H1 (cell line): ENCODE data around the gene LY86. TPM values are rescaled to one million over a fixed set of nuclear protein-coding genes. Genes with fewer than 3 reads are reported as not detected.

ENCODE experiments used
- BRCA1 ChIP-seq: IDR thresholded peaks from 2 replicates; pipeline ENCODE4 v1.6.1; 2012; ENCODE audit warnings: low read depth, low read length, improper control_type of control experiment
- FOSL1 ChIP-seq: IDR thresholded peaks from 2 replicates; pipeline ENCODE4 v1.6.1; 2011; ENCODE audit warnings: mild to moderate bottlenecking, low read depth, low read length, moderate library complexity; ENCODE audit not compliant: insufficient read depth
- GABPA ChIP-seq: IDR thresholded peaks from 2 replicates; pipeline ENCODE4 v1.6.1; 2011; ENCODE audit warnings: mild to moderate bottlenecking, low read length, moderate library complexity, borderline replicate concordance; ENCODE audit not compliant: insufficient read depth
- POLR2A ChIP-seq, 2 experiments: IDR thresholded peaks; 1 replicate in 1 of 2; 2 replicates in 1 of 2; pipeline ENCODE4 v1.6.1; 2011; ENCODE audit warnings: low read depth in 2 of 2, low read length in 2 of 2, mild to moderate bottlenecking in 2 of 2; ENCODE audit errors: control extremely low read depth in 1 of 2
- RBBP5 ChIP-seq: IDR thresholded peaks from 2 replicates; pipeline ENCODE4 v1.7.1; 2012; ENCODE audit warnings: low read depth, mild to moderate bottlenecking, inconsistent platforms, low read length, moderate library complexity, borderline replicate concordance
- RFX5 ChIP-seq: IDR thresholded peaks from 2 replicates; pipeline ENCODE4 v1.6.1; 2011; ENCODE audit warnings: low read depth, low read length, improper control_type of control experiment, borderline replicate concordance
- RNF2 ChIP-seq: fragments of 200-900, 300-1000 bp; sonication (generic); IDR thresholded peaks from 2 replicates; pipeline ENCODE4 v1.7.1; 2016; ENCODE audit warnings: borderline replicate concordance, low read depth, mild to moderate bottlenecking, antibody characterized with exemption, low read length; ENCODE audit not compliant: poor library complexity, severe bottlenecking; ENCODE audit errors: missing control alignments
- SP4 ChIP-seq: IDR thresholded peaks from 2 replicates; pipeline ENCODE4 v1.6.1; 2012; ENCODE audit warnings: low read length, inconsistent platforms
- ZNF274 ChIP-seq: IDR thresholded peaks from 2 replicates; pipeline ENCODE4 v1.7.0; 2012; ENCODE audit warnings: low read length, borderline replicate concordance; ENCODE audit errors: extremely low read depth
- polyA plus RNA-seq, 7 experiments: library from polyadenylated mRNA; depleted of rRNA in 3 of 7; stranded (reverse) in 5 of 7; unstranded in 2 of 7; fragments of >200 nt in 5 of 7; fragments of 200-250 nt in 2 of 7; gene quantifications; 1 replicate in 5 of 7; 2 replicates in 1 of 7; 4 replicates in 1 of 7; pipeline versions ENCODE4 v1.2.1 to v1.2.3, GENCODE V29; 2011 to 2013; ENCODE audit warnings: missing spikeins in 2 of 7, mixed read lengths in 2 of 7
- total RNA-seq: library from RNA; stranded (reverse); fragmentation: NEBNext Ultra II Directional; extraction: Animal tissue kit (Norgen Biotek cat#: 25700); gene quantifications from 2 replicates; pipeline ENCODE4 v1.2.1, GENCODE V29; 2021

Gene LY86
- total and polyA plus RNA-seq, 2 of the 8 experiments (the other 6 are each of a cell fraction or from before 2014, with no cell fraction given): not detected

- TF ChIP-seq GABPA (no peak), BRCA1 (no peak), ZNF274 (no peak), RNF2 (no peak), RFX5 (no peak), POLR2A (IDR thresholded peaks at IDR 0.05; ENCODE audit: control extremely low read depth in 1 of 2, low read depth in 2 of 2, low read length in 2 of 2) (no peak), FOSL1 (no peak), SP4 (no peak), RBBP5 (no peak)
These were observed 3.6 kb upstream of the LY86 start (continued) for GRCh38 chr6:6585003-6585311.
